OCI-LY3 (cell line): ENCODE data around the gene CFAP161.
"Not testable (repeated sequence)": the region's sequence is repeated elsewhere in the genome, so short reads cannot be mapped to it uniquely, and the experiment has no call there.

Experiments
- H2AFZ ChIP-seq: fragments of 200-600, 300-600 bp; shearing (Covaris generic); 2 replicates; pipeline ENCODE4 v1.6.0; 2014; ENCODE audit warnings: antibody characterized with exemption, low read depth, low read length
- H3K27ac ChIP-seq: fragments of 200-600, 300-600 bp; sonication (generic); 2 replicates; pipeline ENCODE4 v1.5.1; 2014; ENCODE audit warnings: mild to moderate bottlenecking, low read length, moderate library complexity, mixed read lengths
- H3K27me3 ChIP-seq: fragments of 200-600, 300-600 bp; sonication (generic); 2 replicates; pipeline ENCODE4 v1.6.1; 2014; ENCODE audit warnings: low read depth, low read length, mixed read lengths
- H3K36me3 ChIP-seq: fragments of 200-600, 300-600 bp; sonication (generic); replicated peaks from 2 replicates; pipeline ENCODE3; 2014; ENCODE audit warnings: low read depth, low read length, mixed read lengths
- H3K4me1 ChIP-seq: fragments of 300-600, 200-600 bp; sonication (generic); 2 replicates; pipeline ENCODE4 v1.6.1; 2014; ENCODE audit warnings: low read length, mixed read lengths
- H3K4me2 ChIP-seq: fragments of 200-600, 300-600 bp; sonication (generic); 2 replicates; pipeline ENCODE4 v1.6.1; 2014; ENCODE audit warnings: low read length, mixed read lengths
- H3K4me3 ChIP-seq: fragments of 300-600, 200-600 bp; sonication (generic); 2 replicates; pipeline ENCODE4 v1.5.1; 2014; ENCODE audit warnings: antibody characterized with exemption, mild to moderate bottlenecking, low read length, moderate library complexity
- H3K79me2 ChIP-seq: fragments of 300-600, 200-600 bp; shearing (Covaris generic); 2 replicates; pipeline ENCODE4 v1.6.1; 2014; ENCODE audit warnings: mild to moderate bottlenecking, low read length, mixed read lengths
- H3K9ac ChIP-seq: fragments of 300-600, 200-600 bp; shearing (Covaris generic); 2 replicates; pipeline ENCODE4 v1.6.0; 2014; ENCODE audit warnings: mild to moderate bottlenecking, low read length, moderate library complexity
- H3K9me3 ChIP-seq: fragments of 200-600, 300-600 bp; shearing (Covaris generic); 2 replicates; pipeline ENCODE4 v1.6.1; 2014; ENCODE audit warnings: low read length, mixed read lengths; ENCODE audit not compliant: insufficient read depth
- H4K20me1 ChIP-seq: fragments of 200-600, 300-600 bp; sonication (generic); 2 replicates; pipeline ENCODE4 v1.6.1; 2016; ENCODE audit warnings: low read length, mixed read lengths; ENCODE audit not compliant: insufficient read depth
- CTCF ChIP-seq: fragments of 200-600, 300-600 bp; sonication (generic); IDR thresholded peaks from 2 replicates; pipeline ENCODE4 v1.5.1; 2014; ENCODE audit warnings: antibody characterized with exemption, low read length, low read depth
- EZH2phosphoT487 ChIP-seq: fragments of 200-600 bp; shearing (Covaris generic); IDR thresholded peaks from 2 replicates; pipeline ENCODE4 v1.6.1; 2018; ENCODE audit warnings: antibody characterized with exemption, mixed run types, low read depth

The CFAP161 gene

GRCh38 chr15:81117581-81117980, 16.5 kb upstream of the CFAP161 start:
- Histone ChIP-seq H3K4me1 (peaks cover 38% of the 10 kb centered on the region), H4K20me1 (no peaks in the 10 kb centered on the region), H2AFZ (no peak overlapping the region), H3K79me2 (no peaks in the 10 kb centered on the region), H3K4me3 (no peak overlapping the region), H3K36me3 (peaks cover 6% of the 10 kb centered on the region), H3K27ac (no peak overlapping the region), H3K27me3 (no peaks in the 10 kb centered on the region), H3K4me2 (no peak overlapping the region), H3K9ac (no peak overlapping the region), H3K9me3 (peaks cover 5% of the 10 kb centered on the region)
- TF ChIP-seq CTCF (no peak), EZH2phosphoT487 (no peak)

GRCh38 chr15:81118361-81118760, 15.7 kb upstream of the CFAP161 start:
- no peak overlapping the region for H2AFZ ChIP-seq
- no peaks in the 10 kb centered on the region for H4K20me1 ChIP-seq
- no peak overlapping the region for H3K9ac ChIP-seq
- H3K27ac ChIP-seq = no peak overlapping the region
- H3K36me3 ChIP-seq = peaks cover 6% of the 10 kb centered on the region
- no peaks in the 10 kb centered on the region for H3K79me2 ChIP-seq
- no peaks in the 10 kb centered on the region for H3K27me3 ChIP-seq
- peaks cover 30% of the 10 kb centered on the region for H3K4me1 ChIP-seq
- H3K4me2 ChIP-seq = no peak overlapping the region
- no peak overlapping the region for H3K4me3 ChIP-seq
- H3K9me3 ChIP-seq = peaks cover 5% of the 10 kb centered on the region
- TF ChIP-seq EZH2phosphoT487 (no peak), CTCF (no peak)

GRCh38 chr15:81120069-81120468, 14.0 kb upstream of the CFAP161 start:
- Histone ChIP-seq H3K9ac (no peak overlapping the region), H4K20me1 (no peaks in the 10 kb centered on the region), H3K36me3 (peaks cover 6% of the 10 kb centered on the region), H3K4me1 (peaks cover 15% of the 10 kb centered on the region), H2AFZ (no peak overlapping the region), H3K79me2 (no peaks in the 10 kb centered on the region), H3K27ac (no peak overlapping the region), H3K4me3 (no peak overlapping the region), H3K9me3 (peaks cover 5% of the 10 kb centered on the region), H3K27me3 (no peaks in the 10 kb centered on the region), H3K4me2 (no peak overlapping the region)
- TF ChIP-seq CTCF = no peak
- TF ChIP-seq EZH2phosphoT487 = no peak

- TF ChIP-seq EZH2phosphoT487 (no peak), CTCF (no peak)
- Histone ChIP-seq H3K9me3 (peaks cover 15% of the 10 kb centered on the region; the same call in 1 of the 2 replicates), H3K27me3 (no peaks in the 10 kb centered on the region), H4K20me1 (no peaks in the 10 kb centered on the region), H3K27ac (no peak overlapping the region), H3K4me1 (no peaks in the 10 kb centered on the region), H3K36me3 (peaks cover 6% of the 10 kb centered on the region), H2AFZ (no peak overlapping the region), H3K79me2 (no peaks in the 10 kb centered on the region), H3K4me3 (no peak overlapping the region), H3K4me2 (no peak overlapping the region), H3K9ac (no peak overlapping the region)
Observed at GRCh38 chr15:81126892-81127291, 7.2 kb upstream of the CFAP161 start.

GRCh38 chr15:81141478-81141877, 7.4 kb downstream of the CFAP161 start:
- peaks cover 50% of the 10 kb centered on the region for H3K4me1 ChIP-seq
- not testable (repeated sequence) for H4K20me1 ChIP-seq, H3K27me3 ChIP-seq, H2AFZ ChIP-seq, H3K36me3 ChIP-seq, H3K9me3 ChIP-seq, H3K79me2 ChIP-seq
- peak overlapping the region; percentile 8 for H3K4me3 ChIP-seq
- peak overlapping the region; percentile 92 for H3K27ac ChIP-seq
- peak overlapping the region; percentile 65 for H3K4me2 ChIP-seq
- peak overlapping the region; percentile 61; the same call in 1 of the 2 replicates for H3K9ac ChIP-seq
